ENCODE measurements around the gene C1QL1. TPM values are rescaled to one million over a fixed set of nuclear protein-coding genes. Genes with fewer than 3 reads are reported as not detected.

Gene C1QL1
- polyA plus RNA-seq, 1 donor (not counting 4 experiments of a cell fraction or from before 2014, with no cell fraction given), result 0.04 TPM

GRCh38 chr17:44988044-44988942, 20.2 kb upstream of the C1QL1 start:
- Histone ChIP-seq H2AFZ (ENCODE audit: control insufficient read depth, low read length) (no peak overlapping the region), H3K79me2 (ENCODE audit: control insufficient read depth, insufficient read depth, low read length) (no peaks in the 10 kb centered on the region), H3K4me3 (ENCODE audit: control insufficient read depth in 2 of 3, extremely low read depth in 1 of 3, insufficient read depth in 2 of 3, low read depth in 1 of 3, low read length in 3 of 3) (no peak overlapping the region), H3K9ac (ENCODE audit: control insufficient read depth, extremely low read depth, insufficient read depth, low read length) (no peak overlapping the region), H3K27me3 (ENCODE audit: control insufficient read depth, extremely low read depth, insufficient read depth, low read length) (peaks cover 43% of the 10 kb centered on the region), H4K20me1 (ENCODE audit: control insufficient read depth, extremely low read depth, insufficient read depth, low read length) (no peaks in the 10 kb centered on the region), H3K4me1 (ENCODE audit: control insufficient read depth, extremely low read depth, insufficient read depth, low read length) (no peaks in the 10 kb centered on the region), H3K27ac (ENCODE audit: control insufficient read depth, insufficient read depth, low read length) (no peak overlapping the region), H3K4me2 (ENCODE audit: control insufficient read depth, extremely low read depth, insufficient read depth, low read depth, low read length) (no peak overlapping the region), H3K9me1 (ENCODE audit: control insufficient read depth, extremely low read depth, insufficient read depth, low read length) (no peaks in the 10 kb centered on the region), H3K9me3 (ENCODE audit: control insufficient read depth, low read depth, low read length) (no peaks in the 10 kb centered on the region), H3K36me3 (ENCODE audit: control insufficient read depth in 2 of 2, extremely low read depth in 1 of 2, insufficient read depth in 2 of 2, low read length in 2 of 2) (no peaks in the 10 kb centered on the region)
- dilution Hi-C loops (cut with MboI; ENCODE audit: extremely low pct_ligation_motif_present, low sequenced_read_pairs), result no loop called here
- DNase-seq (ENCODE audit: low read depth, low spot score) (no peak), FAIRE-seq (no peak)
- no peak for TF ChIP-seq CTCF (optimal IDR thresholded peaks at IDR 0.05 in 1 of 3, IDR thresholded peaks at IDR 0.05 in 1 of 3, conservative IDR thresholded peaks at IDR 0.05 in 1 of 3; ENCODE audit: extremely low read depth in 1 of 3, insufficient read depth in 2 of 3, low read length in 3 of 3)
- no peak for TF ChIP-seq EZH2 (IDR thresholded peaks at IDR 0.05; ENCODE audit: low read length)

- DNase-seq (ENCODE audit: low read depth, low spot score) (no peak), FAIRE-seq (no peak)
- dilution Hi-C loops (cut with MboI; ENCODE audit: extremely low pct_ligation_motif_present, low sequenced_read_pairs), result no loop called here
- H4K20me1 ChIP-seq (ENCODE audit: control insufficient read depth, extremely low read depth, insufficient read depth, low read length), result peaks cover 3% of the 10 kb centered on the region
- H3K9me1 ChIP-seq (ENCODE audit: control insufficient read depth, extremely low read depth, insufficient read depth, low read length), result no peaks in the 10 kb centered on the region
- H3K79me2 ChIP-seq (ENCODE audit: control insufficient read depth, insufficient read depth, low read length), result no peaks in the 10 kb centered on the region
- no peaks in the 10 kb centered on the region for H3K4me1 ChIP-seq (ENCODE audit: control insufficient read depth, extremely low read depth, insufficient read depth, low read length)
- no peaks in the 10 kb centered on the region for H3K9me3 ChIP-seq (ENCODE audit: control insufficient read depth, low read depth, low read length)
- H3K36me3 ChIP-seq (ENCODE audit: control insufficient read depth in 2 of 2, extremely low read depth in 1 of 2, insufficient read depth in 2 of 2, low read length in 2 of 2), result no peaks in the 10 kb centered on the region
- no peak overlapping the region for H3K27ac ChIP-seq (ENCODE audit: control insufficient read depth, insufficient read depth, low read length)
- no peak overlapping the region for H2AFZ ChIP-seq (ENCODE audit: control insufficient read depth, low read length)
- no peak overlapping the region for H3K9ac ChIP-seq (ENCODE audit: control insufficient read depth, extremely low read depth, insufficient read depth, low read length)
- H3K4me3 ChIP-seq (ENCODE audit: control insufficient read depth in 2 of 3, extremely low read depth in 1 of 3, insufficient read depth in 2 of 3, low read depth in 1 of 3, low read length in 3 of 3), result no peak overlapping the region
- no peak for TF ChIP-seq EZH2 (IDR thresholded peaks at IDR 0.05; ENCODE audit: low read length)
- no peak for TF ChIP-seq CTCF (optimal IDR thresholded peaks at IDR 0.05 in 1 of 3, IDR thresholded peaks at IDR 0.05 in 1 of 3, conservative IDR thresholded peaks at IDR 0.05 in 1 of 3; ENCODE audit: extremely low read depth in 1 of 3, insufficient read depth in 2 of 3, low read length in 3 of 3)
- no peak overlapping the region for H3K4me2 ChIP-seq (ENCODE audit: control insufficient read depth, extremely low read depth, insufficient read depth, low read depth, low read length)
- H3K27me3 ChIP-seq (ENCODE audit: control insufficient read depth, extremely low read depth, insufficient read depth, low read length), result peaks cover 44% of the 10 kb centered on the region
Measured at GRCh38 chr17:44983563-44983962, 15.5 kb upstream of the C1QL1 start.
